HepG2 (cell line): ENCODE data around the gene CHKB. TPM values are rescaled to one million over a fixed set of nuclear protein-coding genes. Genes with fewer than 3 reads are reported as not detected.

ENCODE experiments used
- ARNT2 ChIP-seq: sonication (generic); formaldehyde crosslinking; IDR thresholded peaks from 2 replicates; pipeline ENCODE4 v1.8.0; 2022; ENCODE audit warnings: mild to moderate bottlenecking, low read depth, missing genetic modification reagents, moderate library complexity
- ATF1 ChIP-seq: IDR thresholded peaks from 2 replicates; pipeline ENCODE4 v1.6.1; 2016; ENCODE audit warnings: mild to moderate bottlenecking, control low read depth
- FOXA1 ChIP-seq, 2 experiments: fragments of 450-650 bp in 1 of 2; sonication (generic) in 1 of 2; formaldehyde crosslinking in 1 of 2; IDR thresholded peaks; 2 replicates each; pipeline versions ENCODE4 v1.4.0 to v1.6.1; 2016 to 2020; ENCODE audit warnings: missing genetic modification reagents in 1 of 2
- KLF11 ChIP-seq: IDR thresholded peaks from 2 replicates; pipeline ENCODE4 v1.6.1; 2016; ENCODE audit warnings: missing compliant biosample characterization
- MEIS1 ChIP-seq: sonication (generic); formaldehyde crosslinking; IDR thresholded peaks from 2 replicates; pipeline ENCODE4 v1.9.0; 2021; ENCODE audit warnings: mild to moderate bottlenecking, missing genetic modification reagents, moderate library complexity, borderline replicate concordance
- NR2C2 ChIP-seq: sonication (generic); formaldehyde crosslinking; IDR thresholded peaks from 2 replicates; pipeline ENCODE4 v1.4.0; 2020; ENCODE audit warnings: missing genetic modification reagents, mild to moderate bottlenecking, moderate library complexity, borderline replicate concordance
- PLRG1 ChIP-seq: fragments of 450-650 bp; conservative IDR thresholded peaks from 2 replicates; pipeline ENCODE4 v1.6.1; 2016
- PRPF4 ChIP-seq: fragments of 200-400 bp; formaldehyde crosslinking; IDR thresholded peaks from 2 replicates; pipeline ENCODE4 v1.6.1; 2016; ENCODE audit warnings: low read length, low read depth; ENCODE audit not compliant: poor library complexity, severe bottlenecking
- RFX1 ChIP-seq: fragments of 450-650 bp; IDR thresholded peaks from 2 replicates; pipeline ENCODE4 v1.6.1; 2017
- SOX5 ChIP-seq: IDR thresholded peaks from 2 replicates; pipeline ENCODE4 v1.6.1; 2016; ENCODE audit warnings: borderline replicate concordance
- SYNCRIP ChIP-seq: fragments of 200-400 bp; formaldehyde crosslinking; IDR thresholded peaks from 2 replicates; pipeline ENCODE4 v1.6.1; 2018; ENCODE audit warnings: mild to moderate bottlenecking, low read depth, low read length; ENCODE audit not compliant: insufficient read depth
- TEAD3 ChIP-seq: optimal IDR thresholded peaks from 2 replicates; pipeline ENCODE3; 2016; ENCODE audit warnings: borderline replicate concordance
- TFAP4 ChIP-seq: sonication (generic); IDR thresholded peaks from 2 replicates; pipeline ENCODE4 v1.6.1; 2016; ENCODE audit warnings: low read depth, borderline replicate concordance
- THAP11 ChIP-seq: IDR thresholded peaks from 2 replicates; pipeline ENCODE4 v1.6.1; 2016; ENCODE audit warnings: missing biosample characterization, missing genetic modification reagents
- ZNF143 ChIP-seq: sonication (generic); formaldehyde crosslinking; IDR thresholded peaks from 2 replicates; pipeline ENCODE4 v1.4.0; 2020; ENCODE audit warnings: missing genetic modification reagents
- ZNF292 ChIP-seq: sonication (generic); formaldehyde crosslinking; IDR thresholded peaks from 2 replicates; pipeline ENCODE4 v1.8.1; 2022; ENCODE audit warnings: mild to moderate bottlenecking, low read depth, missing genetic modification reagents, borderline replicate concordance
- ZNF572 ChIP-seq: sonication (generic); formaldehyde crosslinking; IDR thresholded peaks from 2 replicates; pipeline ENCODE4 v1.5.1; 2020; ENCODE audit warnings: mild to moderate bottlenecking, missing genetic modification reagents
- ZNF770 ChIP-seq: sonication (generic); formaldehyde crosslinking; IDR thresholded peaks from 2 replicates; pipeline ENCODE4 v1.5.0; 2020; ENCODE audit warnings: mild to moderate bottlenecking, missing genetic modification reagents
- ZSCAN5A ChIP-seq: sonication (generic); formaldehyde crosslinking; IDR thresholded peaks from 2 replicates; pipeline ENCODE4 v1.8.0; 2022; ENCODE audit warnings: mild to moderate bottlenecking, missing genetic modification reagents, borderline replicate concordance
- polyA plus RNA-seq, 8 experiments: library from polyadenylated mRNA; depleted of rRNA in 3 of 8; stranded (reverse) in 7 of 8; unstranded in 1 of 8; fragments of >200 nt; fragmentation: Illumina TruSeq in 4 of 8; extraction: Trizol in 4 of 8; gene quantifications; 2 replicates each; pipeline versions ENCODE4 v1.2.1 to v1.2.3, GENCODE V29; 2011 to 2016; ENCODE audit warnings: low read depth in 4 of 8, missing spikeins in 1 of 8, mixed read lengths in 1 of 8; ENCODE audit not compliant: insufficient read depth in 1 of 8
- total RNA-seq, 5 experiments: library from RNA; depleted of rRNA; stranded (reverse); fragments of >200 nt; fragmentation: Illumina TruSeq; extraction: Trizol; gene quantifications; 2 replicates each; pipeline ENCODE4 v1.2.3, GENCODE V29; 2016; ENCODE audit warnings: low read depth in 1 of 5
- TF ChIP-seq, protein P1 (sequence below): sonication (generic); formaldehyde crosslinking; conservative IDR thresholded peaks from 2 replicates; pipeline ENCODE4 v1.8.0; 2022; ENCODE audit warnings: missing genetic modification reagents
- TF ChIP-seq, protein P2 (sequence below): IDR thresholded peaks from 2 replicates; pipeline ENCODE4 v1.6.1; 2012; ENCODE audit warnings: inconsistent platforms

The CHKB gene
- total and polyA plus RNA-seq, 2 of the 13 experiments (the other 11 are each of a cell fraction or from before 2014, with no cell fraction given), result 24.5 to 42.7 TPM

DNA sequence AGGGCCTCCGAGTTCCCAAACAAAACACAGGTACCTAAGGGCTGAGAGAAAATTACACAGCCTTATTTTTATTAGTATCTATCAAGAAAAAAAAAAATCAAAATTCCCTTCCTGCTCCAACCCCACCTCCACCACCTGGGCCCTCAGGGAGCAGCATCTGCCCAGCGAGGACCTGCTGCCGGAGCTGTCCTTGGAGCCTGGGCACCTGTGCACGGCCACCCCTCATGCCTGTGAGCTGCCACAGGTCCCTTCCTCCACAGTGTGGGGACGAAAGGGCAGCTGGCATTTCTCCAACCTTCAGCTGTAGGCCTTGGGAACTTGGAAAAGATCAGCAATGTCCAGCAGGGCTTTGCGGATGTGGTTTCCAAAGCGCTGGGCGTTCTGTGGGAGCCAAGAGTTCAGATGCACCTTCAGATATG, 13.6 kb downstream of the CHKB start (continued):
- TF ChIP-seq NR2C2 (CRISPR knock-in tag) (0 out of 2 replicates have a peak, but pooled peaks have one; percentile 24), ZNF292 (CRISPR knock-in tag) (peak; percentile 45; the same call in 1 of the 2 replicates), ZNF143 (CRISPR knock-in tag) (no peak), ARNT2 (CRISPR knock-in tag) (0 out of 2 replicates have a peak, but pooled peaks have one; percentile 29), ATF1 (CRISPR knock-in tag) (no peak), KLF11 (CRISPR knock-in tag) (no peak), TFAP4 (peak; percentile 82; the same call in 1 of the 2 replicates), MEIS1 (0 out of 2 replicates have a peak, but pooled peaks have one; percentile 42), ZSCAN5A (CRISPR knock-in tag) (no peak), THAP11 (CRISPR knock-in tag) (peak; percentile 42; the same call in 1 of the 2 replicates), ZNF770 (no peak), ZNF572 (CRISPR knock-in tag) (no peak), PLRG1 (no peak), FOXA1 (IDR thresholded peaks at IDR 0.05) (no peak), FOXA1 (CRISPR knock-in tag; IDR thresholded peaks at IDR 0.05) (no peak), SYNCRIP (no peak), SOX5 (CRISPR knock-in tag) (peak; percentile 7; the same call in 1 of the 2 replicates), RFX1 (no peak), TEAD3 (CRISPR knock-in tag) (peak; percentile 52), PRPF4 (no peak)
- TF ChIP-seq, protein P1, sequence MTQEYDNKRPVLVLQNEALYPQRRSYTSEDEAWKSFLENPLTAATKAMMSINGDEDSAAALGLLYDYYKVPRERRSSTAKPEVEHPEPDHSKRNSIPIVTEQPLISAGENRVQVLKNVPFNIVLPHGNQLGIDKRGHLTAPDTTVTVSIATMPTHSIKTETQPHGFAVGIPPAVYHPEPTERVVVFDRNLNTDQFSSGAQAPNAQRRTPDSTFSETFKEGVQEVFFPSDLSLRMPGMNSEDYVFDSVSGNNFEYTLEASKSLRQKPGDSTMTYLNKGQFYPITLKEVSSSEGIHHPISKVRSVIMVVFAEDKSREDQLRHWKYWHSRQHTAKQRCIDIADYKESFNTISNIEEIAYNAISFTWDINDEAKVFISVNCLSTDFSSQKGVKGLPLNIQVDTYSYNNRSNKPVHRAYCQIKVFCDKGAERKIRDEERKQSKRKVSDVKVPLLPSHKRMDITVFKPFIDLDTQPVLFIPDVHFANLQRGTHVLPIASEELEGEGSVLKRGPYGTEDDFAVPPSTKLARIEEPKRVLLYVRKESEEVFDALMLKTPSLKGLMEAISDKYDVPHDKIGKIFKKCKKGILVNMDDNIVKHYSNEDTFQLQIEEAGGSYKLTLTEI, result no peak
- TF ChIP-seq, protein P2, sequence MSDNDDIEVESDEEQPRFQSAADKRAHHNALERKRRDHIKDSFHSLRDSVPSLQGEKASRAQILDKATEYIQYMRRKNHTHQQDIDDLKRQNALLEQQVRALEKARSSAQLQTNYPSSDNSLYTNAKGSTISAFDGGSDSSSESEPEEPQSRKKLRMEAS, result peak; percentile 32; the same call in 1 of the 2 replicates
